ENCODE measurements around the gene KRTAP10-1. TPM values are rescaled to one million over a fixed set of nuclear protein-coding genes. Genes with fewer than 3 reads are reported as not detected.

KRTAP10-1 gene
- total RNA-seq, 2 donors from 2014 or later, result not detected

- no peaks in the 10 kb centered on the region for H3K9me3 ChIP-seq
- intact Hi-C loops (cut with DNase I), result no loop called here
- no peak overlapping the region for H3K9ac ChIP-seq (ENCODE audit: low read depth in 2 of 2, low read length in 2 of 2)
- H3K4me1 ChIP-seq, result no peaks in the 10 kb centered on the region
- no peaks in the 10 kb centered on the region for H3K27me3 ChIP-seq
- DNase-seq, result no peak
- no peak overlapping the region for H3K27ac ChIP-seq
- H3K4me3 ChIP-seq, result no peak overlapping the region
- H3K36me3 ChIP-seq, result no peaks in the 10 kb centered on the region
- no peak for TF ChIP-seq CTCF (IDR thresholded peaks at IDR 0.05)
These were observed 10.4 kb downstream of the KRTAP10-1 start for GRCh38 chr21:44529503-44530125.

GRCh38 chr21:44529011-44529421, 11.0 kb downstream of the KRTAP10-1 start:
- H3K4me1 ChIP-seq, result no peaks in the 10 kb centered on the region
- H3K4me3 ChIP-seq, result no peak overlapping the region
- no peaks in the 10 kb centered on the region for H3K27me3 ChIP-seq
- H3K9me3 ChIP-seq, result no peaks in the 10 kb centered on the region
- H3K36me3 ChIP-seq, result no peaks in the 10 kb centered on the region
- intact Hi-C loops (cut with DNase I), result no loop called here
- no peak overlapping the region for H3K9ac ChIP-seq (ENCODE audit: low read depth in 2 of 2, low read length in 2 of 2)
- no peak for TF ChIP-seq CTCF (IDR thresholded peaks at IDR 0.05)
- no peak for DNase-seq
- H3K27ac ChIP-seq, result no peak overlapping the region

DNA sequence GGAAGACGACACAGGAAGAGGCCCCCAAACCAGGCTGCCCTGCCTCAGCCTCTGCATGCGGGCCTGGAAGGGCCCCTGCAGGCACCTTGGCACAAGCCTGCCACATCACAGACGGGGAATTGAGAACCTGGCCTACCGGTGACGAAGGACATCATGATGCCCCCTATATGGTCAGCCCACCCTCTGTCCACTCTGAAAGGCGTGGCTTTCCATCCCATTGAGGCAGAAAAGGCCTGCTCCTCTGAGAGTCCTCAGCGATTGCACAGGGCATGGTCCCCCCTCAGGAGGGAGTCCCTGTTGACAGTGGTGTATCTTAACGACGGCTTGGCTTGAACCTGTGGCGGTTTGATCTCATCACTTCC, 11.4 kb downstream of the KRTAP10-1 start:
- H3K9me3 ChIP-seq, result no peaks in the 10 kb centered on the region
- no peak for DNase-seq
- TF ChIP-seq CTCF (IDR thresholded peaks at IDR 0.05), result no peak
- H3K27me3 ChIP-seq, result no peaks in the 10 kb centered on the region
- no peaks in the 10 kb centered on the region for H3K4me1 ChIP-seq
- H3K9ac ChIP-seq (ENCODE audit: low read depth in 2 of 2, low read length in 2 of 2), result no peak overlapping the region
- no peak overlapping the region for H3K4me3 ChIP-seq
- H3K36me3 ChIP-seq, result no peaks in the 10 kb centered on the region
- intact Hi-C loops (cut with DNase I), result no loop called here
- H3K27ac ChIP-seq, result no peak overlapping the region

DNA sequence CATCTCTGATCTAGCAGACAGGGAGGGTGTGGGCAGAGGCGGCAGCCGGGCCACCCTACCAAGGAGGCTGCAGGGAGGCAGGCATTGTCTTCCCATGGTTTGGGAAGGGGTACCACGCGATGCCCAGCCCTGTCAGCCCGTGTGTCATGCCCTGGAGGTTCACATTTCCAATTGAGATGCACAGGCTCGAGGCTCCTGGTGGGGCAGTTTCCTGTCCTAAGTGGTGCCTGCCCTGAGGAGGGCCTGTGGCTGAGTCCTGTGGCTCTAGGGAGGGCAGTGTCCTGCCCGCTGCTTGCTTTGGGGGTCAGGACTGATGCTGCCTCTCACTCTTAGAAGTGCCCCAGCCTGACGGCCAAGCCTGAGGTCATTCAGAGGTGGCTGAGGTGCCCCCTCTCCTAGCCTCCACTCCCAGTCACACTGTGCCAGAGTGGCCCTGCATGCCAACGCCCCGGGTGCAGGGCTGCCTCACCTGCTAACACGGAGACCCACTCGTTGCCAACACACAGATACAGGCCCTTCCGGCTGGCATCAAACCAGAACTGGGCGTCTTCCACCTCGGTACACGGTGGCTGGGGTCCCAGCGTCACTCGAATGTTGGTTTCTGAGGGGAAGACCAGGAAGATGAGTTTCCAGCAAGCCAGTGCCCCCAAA, 11.9 kb downstream of the KRTAP10-1 start:
- Histone ChIP-seq H3K27me3 (no peaks in the 10 kb centered on the region), H3K4me3 (no peak overlapping the region), H3K9me3 (no peaks in the 10 kb centered on the region), H3K36me3 (no peaks in the 10 kb centered on the region), H3K4me1 (no peaks in the 10 kb centered on the region), H3K9ac (ENCODE audit: low read depth in 2 of 2, low read length in 2 of 2) (no peak overlapping the region), H3K27ac (no peak overlapping the region)
- no peak for DNase-seq
- no peak for TF ChIP-seq CTCF (IDR thresholded peaks at IDR 0.05)
- intact Hi-C loops (cut with DNase I), result no loop called here

- H3K4me3 ChIP-seq, result no peak overlapping the region
- no peak for DNase-seq
- H3K9ac ChIP-seq (ENCODE audit: low read depth in 2 of 2, low read length in 2 of 2), result no peak overlapping the region
- H3K27ac ChIP-seq, result no peak overlapping the region
- no peak for TF ChIP-seq CTCF (IDR thresholded peaks at IDR 0.05)
- H3K9me3 ChIP-seq, result no peaks in the 10 kb centered on the region
- intact Hi-C loops (cut with DNase I), result no loop called here
- no peaks in the 10 kb centered on the region for H3K36me3 ChIP-seq
- H3K27me3 ChIP-seq, result no peaks in the 10 kb centered on the region
- H3K4me1 ChIP-seq, result no peaks in the 10 kb centered on the region
These were observed 12.6 kb downstream of the KRTAP10-1 start for GRCh38 chr21:44527156-44527982.

Data from colonic mucosa (tissue), 4 donors.